Astrocyte (in vitro differentiated cells and primary cell): ENCODE measurements around the gene MAVS. TPM values are rescaled to one million over a fixed set of nuclear protein-coding genes. Genes with fewer than 3 reads are reported as not detected.
"Not testable (repeated sequence)": the region's sequence is repeated elsewhere in the genome, so short reads cannot be mapped to it uniquely, and the experiment has no call there.

Experiments
- DNase-seq: peaks from one replicate; pipeline ENCODE4 v3.0.0-alpha.2; 2010; ENCODE audit warnings: low read depth
- FAIRE-seq: peaks from 2 replicates; lab custom pipeline; 2011; peaks lifted over from hg19 to GRCh38; lab: Jason Lieb, UNC
- H2AFZ ChIP-seq: 2 replicates; pipeline ENCODE4 v1.6.0; 2012; ENCODE audit warnings: low read depth, low read length, inconsistent platforms
- H3K27ac ChIP-seq: 2 replicates; pipeline ENCODE4 v1.5.1; 2011; ENCODE audit warnings: low read depth, low read length, inconsistent platforms
- H3K27me3 ChIP-seq: 2 replicates; pipeline ENCODE4 v1.6.0; 2011; ENCODE audit warnings: low read length, inconsistent platforms; ENCODE audit not compliant: insufficient read depth
- H3K36me3 ChIP-seq: 2 replicates; pipeline ENCODE4 v1.5.1; 2011; ENCODE audit warnings: low read length, inconsistent platforms; ENCODE audit not compliant: insufficient read depth
- H3K4me1 ChIP-seq: 2 replicates; pipeline ENCODE4 v1.5.1; 2011; ENCODE audit warnings: low read length, inconsistent platforms; ENCODE audit not compliant: insufficient read depth
- H3K4me2 ChIP-seq: 2 replicates; pipeline ENCODE4 v1.6.0; 2012; ENCODE audit warnings: low read length, inconsistent platforms
- H3K4me3 ChIP-seq: 2 replicates; pipeline ENCODE4 v1.5.1; 2011; ENCODE audit warnings: low read depth, mild to moderate bottlenecking, low read length, inconsistent platforms; ENCODE audit not compliant: insufficient read depth
- H3K79me2 ChIP-seq: 2 replicates; pipeline ENCODE4 v1.6.0; 2012; ENCODE audit warnings: mild to moderate bottlenecking, low read length, inconsistent platforms; ENCODE audit not compliant: insufficient read depth
- H3K9ac ChIP-seq: 2 replicates; pipeline ENCODE4 v1.6.0; 2012; ENCODE audit warnings: mild to moderate bottlenecking, low read length, inconsistent platforms
- H3K9me3 ChIP-seq: 2 replicates; pipeline ENCODE4 v1.5.1; 2012; ENCODE audit warnings: low read depth, mild to moderate bottlenecking, low read length, inconsistent platforms; ENCODE audit not compliant: insufficient read depth
- H4K20me1 ChIP-seq: 2 replicates; pipeline ENCODE4 v1.6.0; 2012; ENCODE audit warnings: low read length, inconsistent platforms; ENCODE audit not compliant: insufficient read depth
- H3K27ac Mint-ChIP-seq: one replicate; pipeline ENCODE4 v1.8.0; 2021; ENCODE audit warnings: mild to moderate bottlenecking, mixed read lengths; ENCODE audit not compliant: unreplicated experiment
- H3K27me3 Mint-ChIP-seq: one replicate; pipeline ENCODE4 v1.8.0; 2021; ENCODE audit warnings: low read depth, mixed read lengths; ENCODE audit not compliant: unreplicated experiment
- H3K36me3 Mint-ChIP-seq: one replicate; pipeline ENCODE4 v1.8.0; 2021; ENCODE audit warnings: low read depth, mixed read lengths; ENCODE audit not compliant: unreplicated experiment
- H3K4me1 Mint-ChIP-seq: one replicate; pipeline ENCODE4 v1.8.0; 2021; ENCODE audit warnings: low read depth, mixed read lengths; ENCODE audit not compliant: unreplicated experiment
- H3K4me3 Mint-ChIP-seq: one replicate; pipeline ENCODE4 v1.8.0; 2021; ENCODE audit warnings: mild to moderate bottlenecking, moderate library complexity, mixed read lengths; ENCODE audit not compliant: unreplicated experiment
- H3K9me3 Mint-ChIP-seq: one replicate; pipeline ENCODE4 v1.8.0; 2021; ENCODE audit warnings: mild to moderate bottlenecking, mixed read lengths; ENCODE audit not compliant: unreplicated experiment
- EZH2 ChIP-seq: IDR thresholded peaks from 2 replicates; pipeline ENCODE4 v1.6.1; 2012; ENCODE audit warnings: mild to moderate bottlenecking, low read length, inconsistent platforms; ENCODE audit not compliant: insufficient read depth
- total RNA-seq: library from RNA; stranded (reverse); gene quantifications from 2 replicates; pipeline ENCODE4 v1.2.1, GENCODE V29; 2021
- TF ChIP-seq, protein P1 (sequence below): IDR thresholded peaks from 2 replicates; pipeline ENCODE4 v1.5.1; 2011; ENCODE audit warnings: low read depth, mild to moderate bottlenecking, inconsistent platforms, low read length, moderate library complexity; ENCODE audit not compliant: insufficient read depth

Gene MAVS
- total RNA-seq, 1 donor from 2014 or later, result 42.1 TPM

DNA sequence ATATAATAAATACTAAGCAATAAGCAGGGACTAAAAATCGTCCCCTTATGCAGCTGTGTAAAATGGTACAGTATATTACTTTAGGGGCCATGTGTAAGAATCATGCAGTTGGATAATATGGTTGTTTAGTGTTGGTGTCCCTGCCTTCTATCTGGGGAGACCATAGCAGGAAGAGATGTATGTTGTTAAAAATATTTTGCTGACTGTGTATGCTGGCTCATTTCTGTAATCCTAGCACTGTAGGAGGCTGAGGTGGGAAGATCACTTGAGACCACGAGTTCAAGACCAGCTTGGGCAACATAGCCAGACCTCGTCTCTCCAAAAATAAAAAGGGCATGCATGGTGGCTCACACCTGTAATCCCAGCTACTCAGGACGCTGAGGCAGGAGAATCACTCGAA, 48.2 kb downstream of the MAVS start:
- peaks cover 35% of the 10 kb centered on the region for H3K4me1 ChIP-seq
- H3K9me3 Mint-ChIP-seq, result peaks cover 6% of the 10 kb centered on the region

DNA sequence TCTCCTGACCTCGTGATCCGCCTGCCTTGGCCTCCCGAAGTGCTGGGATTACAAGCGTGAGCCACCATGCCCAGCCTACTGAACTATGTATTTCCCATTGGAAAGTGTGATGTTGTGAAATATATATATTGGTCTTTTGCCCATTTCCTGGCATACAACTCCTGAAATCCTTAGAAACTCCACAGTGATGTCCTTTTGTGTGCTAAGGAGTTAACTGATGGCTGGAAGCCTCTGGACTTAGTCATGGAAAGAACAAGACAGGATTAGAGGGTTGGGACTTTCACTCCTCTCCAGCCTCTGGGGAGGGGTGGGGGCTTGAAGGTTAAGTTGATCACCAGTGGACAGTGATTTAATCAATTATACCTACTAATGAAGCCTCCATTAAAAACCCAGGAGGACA, 49.7 kb downstream of the MAVS start:
- Mint-ChIP-seq H3K4me3 (no peak overlapping the region), H3K36me3 (peaks cover 10% of the 10 kb centered on the region), H3K4me1 (peaks cover 47% of the 10 kb centered on the region), H3K9me3 (peaks cover 4% of the 10 kb centered on the region), H3K27ac (no peak overlapping the region), H3K27me3 (no peaks in the 10 kb centered on the region)
- no peak for TF ChIP-seq EZH2
- TF ChIP-seq, protein P1, sequence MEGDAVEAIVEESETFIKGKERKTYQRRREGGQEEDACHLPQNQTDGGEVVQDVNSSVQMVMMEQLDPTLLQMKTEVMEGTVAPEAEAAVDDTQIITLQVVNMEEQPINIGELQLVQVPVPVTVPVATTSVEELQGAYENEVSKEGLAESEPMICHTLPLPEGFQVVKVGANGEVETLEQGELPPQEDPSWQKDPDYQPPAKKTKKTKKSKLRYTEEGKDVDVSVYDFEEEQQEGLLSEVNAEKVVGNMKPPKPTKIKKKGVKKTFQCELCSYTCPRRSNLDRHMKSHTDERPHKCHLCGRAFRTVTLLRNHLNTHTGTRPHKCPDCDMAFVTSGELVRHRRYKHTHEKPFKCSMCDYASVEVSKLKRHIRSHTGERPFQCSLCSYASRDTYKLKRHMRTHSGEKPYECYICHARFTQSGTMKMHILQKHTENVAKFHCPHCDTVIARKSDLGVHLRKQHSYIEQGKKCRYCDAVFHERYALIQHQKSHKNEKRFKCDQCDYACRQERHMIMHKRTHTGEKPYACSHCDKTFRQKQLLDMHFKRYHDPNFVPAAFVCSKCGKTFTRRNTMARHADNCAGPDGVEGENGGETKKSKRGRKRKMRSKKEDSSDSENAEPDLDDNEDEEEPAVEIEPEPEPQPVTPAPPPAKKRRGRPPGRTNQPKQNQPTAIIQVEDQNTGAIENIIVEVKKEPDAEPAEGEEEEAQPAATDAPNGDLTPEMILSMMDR, result no peak
- peaks cover 100% of the 10 kb centered on the region for H3K79me2 ChIP-seq
- no peak overlapping the region for H3K9ac ChIP-seq
- peaks cover 26% of the 10 kb centered on the region for H3K4me1 ChIP-seq
- H3K9me3 ChIP-seq, result no peaks in the 10 kb centered on the region
- H2AFZ ChIP-seq, result no peak overlapping the region
- no peak for DNase-seq
- peak overlapping the region; percentile 12 for H3K4me2 ChIP-seq
- FAIRE-seq, result no peak
- no peaks in the 10 kb centered on the region for H3K27me3 ChIP-seq
- H3K27ac ChIP-seq, result no peak overlapping the region
- peaks cover 99% of the 10 kb centered on the region for H4K20me1 ChIP-seq
- H3K36me3 ChIP-seq, result peaks cover 6% of the 10 kb centered on the region
- H3K4me3 ChIP-seq, result no peak overlapping the region

More for the DNA sequence above, 48.2 kb downstream of the MAVS start:
- Mint-ChIP-seq H3K27me3 (no peaks in the 10 kb centered on the region), H3K4me3 (no peak overlapping the region), H3K4me1 (peaks cover 36% of the 10 kb centered on the region), H3K36me3 (peaks cover 16% of the 10 kb centered on the region), H3K27ac (no peak overlapping the region)
- no peak for FAIRE-seq
- no peak overlapping the region for H3K9ac ChIP-seq
- DNase-seq, result no peak
- H4K20me1 ChIP-seq, result peaks cover 99% of the 10 kb centered on the region
- no peak overlapping the region for H3K4me2 ChIP-seq
- TF ChIP-seq, protein P1, result no peak
- TF ChIP-seq EZH2, result no peak
- no peak overlapping the region for H3K4me3 ChIP-seq
- peaks cover 100% of the 10 kb centered on the region for H3K79me2 ChIP-seq
- H3K27ac ChIP-seq, result no peak overlapping the region
- peaks cover 6% of the 10 kb centered on the region for H3K36me3 ChIP-seq
- no peak overlapping the region for H2AFZ ChIP-seq
- H3K27me3 ChIP-seq, result no peaks in the 10 kb centered on the region
- no peaks in the 10 kb centered on the region for H3K9me3 ChIP-seq

DNA sequence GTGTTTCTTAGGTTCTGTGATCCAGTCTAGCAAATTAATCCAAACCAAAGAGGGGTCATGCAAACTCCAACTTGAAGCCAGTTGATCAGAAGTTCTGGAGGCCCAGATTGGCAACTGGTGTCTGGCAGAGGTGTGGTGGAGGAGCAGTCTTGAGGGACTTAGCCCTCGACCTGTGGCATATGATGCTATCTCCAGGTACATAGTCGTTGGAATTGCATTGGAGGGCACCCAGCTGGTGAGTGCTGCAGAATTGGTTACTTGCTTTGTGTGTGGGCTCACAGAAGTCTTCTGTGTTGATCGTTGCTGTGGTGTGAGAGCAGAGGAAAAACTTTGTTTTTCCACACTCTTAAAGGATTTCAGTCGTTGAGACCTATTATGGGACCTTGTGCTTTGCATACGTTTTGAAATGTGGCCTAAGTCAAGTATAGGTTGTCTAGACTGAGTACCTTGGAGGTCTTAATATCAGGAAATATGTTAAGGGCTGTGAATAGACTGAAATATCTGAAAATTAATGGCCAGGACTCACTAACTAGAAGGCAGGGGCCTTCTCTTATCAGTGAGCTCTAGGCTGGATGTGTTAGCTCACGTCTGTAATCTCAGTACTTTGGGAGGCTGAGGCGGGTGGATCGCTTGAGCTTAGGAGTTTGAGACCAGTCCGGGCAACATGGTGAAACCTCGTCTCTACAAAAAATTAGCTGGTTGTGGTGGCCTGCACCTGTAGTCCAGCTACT, 50.4 kb downstream of the MAVS start:
- Histone ChIP-seq H3K9ac (no peak overlapping the region), H2AFZ (no peak overlapping the region), H4K20me1 (peaks cover 99% of the 10 kb centered on the region), H3K36me3 (peaks cover 6% of the 10 kb centered on the region), H3K9me3 (no peaks in the 10 kb centered on the region), H3K27me3 (no peaks in the 10 kb centered on the region), H3K4me3 (no peak overlapping the region), H3K4me2 (no peak overlapping the region), H3K27ac (no peak overlapping the region), H3K79me2 (peaks cover 100% of the 10 kb centered on the region), H3K4me1 (peaks cover 19% of the 10 kb centered on the region)
- Mint-ChIP-seq H3K4me3 (peak overlapping the region; percentile 20), H3K9me3 (peaks cover 4% of the 10 kb centered on the region), H3K36me3 (peaks cover 8% of the 10 kb centered on the region), H3K27me3 (no peaks in the 10 kb centered on the region), H3K4me1 (peaks cover 47% of the 10 kb centered on the region), H3K27ac (no peak overlapping the region)
- no peak for TF ChIP-seq EZH2
- TF ChIP-seq, protein P1, result no peak
- no peak for DNase-seq
- no peak for FAIRE-seq

DNA sequence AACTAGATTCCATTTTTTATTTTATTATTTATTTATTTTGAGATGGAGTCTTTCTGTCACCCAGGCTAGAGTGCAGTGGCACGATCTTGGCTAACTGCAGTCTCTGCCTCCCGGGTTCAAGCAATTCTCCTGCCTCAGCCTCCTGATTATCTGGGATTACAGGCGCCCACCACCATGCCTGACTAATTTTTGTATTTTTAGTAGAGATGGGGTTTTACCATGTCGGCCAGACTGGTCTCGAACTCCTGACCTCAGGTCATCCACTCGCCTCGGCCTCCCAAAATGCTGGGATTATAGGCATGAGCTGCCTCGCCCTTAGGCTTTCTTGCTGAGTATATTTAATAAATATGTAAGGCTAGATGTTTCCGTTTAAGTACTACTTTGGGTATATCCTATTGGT, 51.5 kb downstream of the MAVS start:
- H3K27ac Mint-ChIP-seq, H3K4me3 ChIP-seq: not testable (repeated sequence)
- peaks cover 99% of the 10 kb centered on the region for H4K20me1 ChIP-seq

More for the DNA sequence above, 51.5 kb downstream of the MAVS start:
- H3K27me3 ChIP-seq, H3K4me3 Mint-ChIP-seq, FAIRE-seq, H3K9me3 Mint-ChIP-seq, H3K36me3 Mint-ChIP-seq, H3K27me3 Mint-ChIP-seq, H3K27ac ChIP-seq, H2AFZ ChIP-seq, DNase-seq, H3K9ac ChIP-seq, H3K9me3 ChIP-seq, H3K36me3 ChIP-seq, H3K4me2 ChIP-seq: not testable (repeated sequence)
- H3K4me1 Mint-ChIP-seq, result peaks cover 40% of the 10 kb centered on the region
- H3K4me1 ChIP-seq, result peaks cover 12% of the 10 kb centered on the region
- H3K79me2 ChIP-seq, result peaks cover 100% of the 10 kb centered on the region
